AG08395 (cell line): ENCODE measurements around the gene CSTA.

Experiments
- DNase-seq: peaks from one replicate; pipeline ENCODE4 v3.0.0; 2012; ENCODE audit warnings: mixed read lengths, low spot score

The CSTA gene, protein sequence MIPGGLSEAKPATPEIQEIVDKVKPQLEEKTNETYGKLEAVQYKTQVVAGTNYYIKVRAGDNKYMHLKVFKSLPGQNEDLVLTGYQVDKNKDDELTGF

DNA sequence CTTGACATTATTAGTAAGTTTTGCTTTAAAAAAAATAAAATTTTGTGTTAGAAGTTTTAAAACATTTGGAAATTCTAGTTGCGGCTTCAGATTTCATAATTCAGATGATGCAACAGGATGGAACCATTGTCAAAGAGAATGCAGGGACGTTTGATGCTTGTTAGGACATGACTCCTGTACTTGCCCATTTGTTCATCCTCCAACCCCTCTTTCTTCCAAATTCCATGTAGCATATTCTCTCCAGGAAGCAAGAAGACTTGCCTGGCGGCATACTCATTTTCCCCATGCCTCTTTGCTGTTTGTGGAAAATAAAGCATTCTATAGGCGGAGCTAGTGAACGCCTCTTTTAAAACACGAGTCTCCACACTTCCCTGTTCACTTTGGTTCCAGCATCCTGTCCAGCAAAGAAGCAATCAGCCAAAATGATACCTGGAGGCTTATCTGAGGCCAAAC, at the start of gene CSTA:
Gene CSTA (plus strand): TSS at position 378 of the 453 bp plus-strand sequence. CDS start 45 bp downstream, at position 423.
- DNase-seq, result no peak

DNA sequence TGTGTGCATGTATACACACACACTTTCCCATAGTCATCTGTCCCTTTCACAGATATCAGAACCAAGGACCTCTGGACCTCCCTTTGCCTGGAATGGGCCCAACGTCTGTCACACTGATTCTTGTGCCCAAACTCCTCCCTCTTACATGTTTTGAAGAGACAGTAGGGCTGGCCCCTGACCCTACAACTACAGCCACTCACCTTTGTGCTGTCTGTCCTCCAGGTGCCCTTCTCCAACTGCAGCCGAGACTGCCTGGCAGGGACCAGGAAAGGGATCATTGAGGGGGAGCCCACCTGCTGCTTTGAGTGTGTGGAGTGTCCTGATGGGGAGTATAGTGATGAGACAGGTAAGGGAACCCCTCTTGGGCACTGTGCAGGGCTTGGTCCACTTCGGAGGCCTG, 43.2 kb upstream of the CSTA start:
- DNase-seq, result no peak

DNA sequence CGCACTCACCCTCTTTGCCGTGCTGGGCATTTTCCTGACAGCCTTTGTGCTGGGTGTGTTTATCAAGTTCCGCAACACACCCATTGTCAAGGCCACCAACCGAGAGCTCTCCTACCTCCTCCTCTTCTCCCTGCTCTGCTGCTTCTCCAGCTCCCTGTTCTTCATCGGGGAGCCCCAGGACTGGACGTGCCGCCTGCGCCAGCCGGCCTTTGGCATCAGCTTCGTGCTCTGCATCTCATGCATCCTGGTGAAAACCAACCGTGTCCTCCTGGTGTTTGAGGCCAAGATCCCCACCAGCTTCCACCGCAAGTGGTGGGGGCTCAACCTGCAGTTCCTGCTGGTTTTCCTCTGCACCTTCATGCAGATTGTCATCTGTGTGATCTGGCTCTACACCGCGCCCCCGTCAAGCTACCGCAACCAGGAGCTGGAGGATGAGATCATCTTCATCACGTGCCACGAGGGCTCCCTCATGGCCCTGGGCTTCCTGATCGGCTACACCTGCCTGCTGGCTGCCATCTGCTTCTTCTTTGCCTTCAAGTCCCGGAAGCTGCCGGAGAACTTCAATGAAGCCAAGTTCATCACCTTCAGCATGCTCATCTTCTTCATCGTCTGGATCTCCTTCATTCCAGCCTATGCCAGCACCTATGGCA, 41.1 kb upstream of the CSTA start:
- no peak for DNase-seq

DNA sequence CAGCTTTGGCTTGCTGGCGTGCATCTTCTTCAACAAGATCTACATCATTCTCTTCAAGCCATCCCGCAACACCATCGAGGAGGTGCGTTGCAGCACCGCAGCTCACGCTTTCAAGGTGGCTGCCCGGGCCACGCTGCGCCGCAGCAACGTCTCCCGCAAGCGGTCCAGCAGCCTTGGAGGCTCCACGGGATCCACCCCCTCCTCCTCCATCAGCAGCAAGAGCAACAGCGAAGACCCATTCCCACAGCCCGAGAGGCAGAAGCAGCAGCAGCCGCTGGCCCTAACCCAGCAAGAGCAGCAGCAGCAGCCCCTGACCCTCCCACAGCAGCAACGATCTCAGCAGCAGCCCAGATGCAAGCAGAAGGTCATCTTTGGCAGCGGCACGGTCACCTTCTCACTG, 40.6 kb upstream of the CSTA start:
- DNase-seq, result no peak

DNA sequence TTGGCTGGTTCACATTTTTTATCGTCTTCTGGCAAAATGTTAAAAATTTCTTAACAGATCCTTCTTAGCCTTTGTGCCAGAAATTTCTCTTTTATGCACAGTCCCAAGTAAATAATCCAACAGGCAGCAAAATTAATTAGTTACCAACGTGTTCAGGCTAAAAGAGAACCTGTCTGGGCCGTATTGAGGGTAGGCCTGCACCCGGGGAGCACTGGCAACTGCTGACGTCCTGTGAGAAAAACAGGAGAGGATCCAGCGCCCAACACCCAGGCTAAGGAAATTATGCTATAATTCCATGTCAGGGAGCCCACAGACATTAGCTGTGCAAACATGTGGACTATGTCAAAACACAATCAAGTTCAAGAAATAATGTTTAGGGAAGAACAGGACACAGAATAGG, 30.7 kb upstream of the CSTA start:
- no peak for DNase-seq

DNA sequence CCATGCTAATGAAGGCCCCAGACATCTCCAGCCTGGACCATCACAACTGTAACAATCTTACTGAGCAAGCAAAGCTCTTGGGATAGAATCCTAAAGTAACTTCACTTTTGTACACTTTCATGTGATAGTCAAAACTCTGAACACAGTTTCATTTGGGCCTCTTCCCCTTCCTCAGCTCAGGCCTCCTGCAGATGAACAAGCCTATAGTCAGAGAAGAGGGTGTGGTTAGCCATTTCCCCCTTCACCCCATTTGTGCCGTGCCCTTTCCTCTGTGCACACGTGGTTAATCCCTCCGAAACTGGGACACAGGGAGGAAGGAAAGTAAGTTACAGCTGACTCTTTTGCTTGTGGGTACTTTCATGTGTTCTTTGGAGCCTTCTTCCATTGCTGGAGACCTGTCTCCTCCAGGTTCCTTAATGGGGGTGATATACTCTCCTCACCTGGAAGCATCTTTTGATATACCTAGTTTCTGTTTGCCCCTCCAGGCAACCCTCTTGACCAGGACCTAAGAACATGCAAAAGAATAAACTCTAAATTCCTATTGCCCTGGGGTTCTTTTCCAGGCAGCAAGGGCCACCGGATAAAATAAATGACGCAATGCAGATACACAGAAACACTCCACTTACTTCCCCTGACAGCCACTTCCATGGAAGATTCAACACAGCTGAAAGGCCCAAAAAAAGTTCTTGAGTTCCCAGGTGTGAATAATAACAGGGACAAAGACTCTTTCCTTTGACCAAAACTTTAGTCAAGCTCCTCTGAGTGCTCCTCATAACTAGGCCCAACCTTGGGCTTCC, 29.6 kb upstream of the CSTA start:
- DNase-seq, result no peak

DNA sequence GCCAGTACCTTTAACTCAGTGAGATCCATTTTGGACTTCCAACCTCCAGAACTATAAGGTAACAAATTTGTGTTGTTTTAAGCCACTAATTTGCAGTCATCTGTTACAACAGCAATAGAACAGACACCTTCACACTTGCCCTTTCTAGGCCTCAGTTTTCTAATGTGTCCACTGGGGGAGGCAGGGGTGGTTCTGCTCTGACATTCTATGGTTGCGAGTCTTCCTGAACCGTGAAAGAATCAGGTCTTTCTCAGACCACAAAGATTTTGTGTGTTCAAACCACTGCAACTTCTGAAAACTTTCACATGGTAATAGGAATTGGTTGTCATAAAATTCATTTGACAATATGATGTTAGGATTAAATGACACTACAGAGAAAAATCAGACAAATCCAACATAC, 26.8 kb upstream of the CSTA start:
- DNase-seq, result no peak

DNA sequence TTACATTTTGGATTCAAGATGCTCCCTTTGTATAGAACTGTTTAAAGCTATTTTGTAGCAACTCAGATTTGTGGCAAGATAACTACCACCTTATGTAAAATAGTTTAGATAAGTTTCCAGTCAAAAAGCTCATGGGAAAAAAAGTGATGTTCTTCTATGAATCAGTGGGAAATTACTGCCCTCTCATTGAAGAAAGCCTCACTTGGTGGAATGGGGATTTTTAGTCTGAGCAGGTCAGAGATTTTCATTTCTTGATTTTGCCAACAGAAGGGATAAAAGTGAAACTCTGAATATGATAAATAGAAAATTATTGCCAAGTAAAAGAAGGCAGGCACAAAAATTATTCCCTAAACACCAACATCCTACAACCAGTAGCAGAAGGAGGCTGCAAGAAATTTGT, 25.8 kb upstream of the CSTA start:
- no peak for DNase-seq

DNA sequence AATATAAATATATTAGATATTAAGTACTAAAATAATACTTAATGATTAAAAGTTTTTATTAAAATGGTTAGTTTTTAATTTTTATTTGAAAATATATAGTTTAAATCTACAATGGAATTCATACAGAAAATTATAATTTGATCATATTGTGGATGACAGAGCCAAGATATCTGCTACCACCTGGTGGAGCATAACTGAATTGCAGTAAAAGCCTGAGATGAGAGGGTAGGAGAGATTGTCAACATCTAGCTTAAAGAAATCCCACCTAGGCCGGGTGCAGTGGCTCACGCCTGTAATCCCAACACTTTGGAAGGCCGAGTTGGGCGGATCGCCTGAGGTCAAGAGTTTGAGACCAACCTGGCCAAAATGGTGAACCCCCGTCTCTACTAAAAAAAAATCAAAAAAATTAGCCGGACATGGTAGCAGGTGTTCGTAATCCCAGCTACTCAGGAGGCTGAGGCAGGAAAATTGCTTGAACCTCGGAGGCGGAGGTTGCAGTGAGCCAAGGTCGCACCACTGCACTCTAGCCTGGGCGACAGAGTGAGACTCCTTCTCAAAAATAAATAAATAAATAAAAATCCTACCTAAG, 25.1 kb upstream of the CSTA start:
- no peak for DNase-seq

DNA sequence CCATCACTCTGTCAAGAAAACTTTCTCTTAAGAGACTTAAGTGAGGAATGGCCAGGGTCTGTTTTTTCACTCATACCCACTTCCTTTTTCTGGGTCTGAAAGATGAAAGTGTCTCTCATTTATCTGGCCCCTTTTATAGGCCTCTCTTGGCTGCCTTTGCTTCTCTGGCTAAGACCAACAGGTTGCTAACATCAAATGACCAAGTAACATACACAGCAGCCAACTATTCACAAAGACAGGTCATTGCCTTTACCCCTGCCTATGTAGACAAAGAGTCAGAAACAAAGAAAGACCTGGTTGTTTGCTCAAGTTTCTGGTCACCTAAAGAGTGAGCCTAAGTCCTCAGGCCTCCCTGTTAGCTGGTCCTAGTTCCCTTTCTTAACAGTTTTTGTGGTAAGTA, 24.0 kb upstream of the CSTA start:
- DNase-seq, result no peak

DNA sequence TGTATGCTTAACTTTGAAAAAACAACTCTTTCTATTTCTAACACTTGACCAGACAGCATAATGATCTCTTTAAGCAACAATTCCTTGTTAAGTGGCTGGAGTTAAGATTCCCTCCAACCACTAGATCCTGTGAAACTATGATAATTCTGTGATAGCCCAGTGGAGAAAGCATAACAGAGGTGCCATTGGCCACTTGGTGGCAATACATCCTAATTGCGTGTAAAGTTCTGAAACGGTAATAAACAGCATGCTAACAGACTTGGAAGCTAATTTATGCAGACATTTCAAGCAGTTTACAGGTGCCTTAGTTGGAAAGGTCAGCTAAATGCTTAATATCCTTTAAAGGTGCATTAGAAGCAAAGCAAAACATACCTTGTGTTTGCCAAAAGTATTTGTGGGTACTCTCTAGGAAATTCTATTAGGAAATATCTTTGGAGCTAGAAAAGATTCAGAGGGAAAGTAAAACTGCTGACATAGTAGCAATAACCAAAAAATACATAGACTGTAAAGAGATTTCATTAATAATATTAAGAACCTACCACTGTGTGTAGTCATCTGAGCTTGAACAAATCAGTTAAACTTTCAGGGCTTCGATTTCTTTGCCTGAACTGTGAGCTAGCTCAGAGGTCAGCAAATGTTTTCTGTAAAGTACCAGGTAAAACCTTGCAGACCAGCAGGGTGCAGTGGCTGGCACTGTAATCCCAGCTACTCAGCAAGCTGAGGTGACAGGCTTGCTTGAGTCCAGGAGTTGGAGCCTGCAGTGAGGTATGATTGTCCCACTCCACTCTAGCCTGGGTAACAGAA, 19.0 kb upstream of the CSTA start:
- no peak for DNase-seq

DNA sequence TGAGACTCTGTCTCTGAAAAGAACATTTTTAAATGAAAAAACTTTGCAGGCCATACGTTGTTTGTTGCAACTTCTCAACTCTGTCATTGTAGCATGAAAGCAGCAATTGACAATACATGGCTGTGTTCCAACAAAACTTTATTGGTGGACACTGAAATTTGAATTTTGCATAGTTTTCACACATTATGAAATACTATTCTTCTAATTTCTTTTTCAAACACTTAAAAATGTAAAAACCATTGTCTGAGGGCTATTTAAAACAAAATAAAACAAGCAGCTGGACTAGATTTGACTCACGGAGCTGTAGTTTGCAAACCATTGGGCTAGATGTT, 18.5 kb upstream of the CSTA start:
- no peak for DNase-seq

DNA sequence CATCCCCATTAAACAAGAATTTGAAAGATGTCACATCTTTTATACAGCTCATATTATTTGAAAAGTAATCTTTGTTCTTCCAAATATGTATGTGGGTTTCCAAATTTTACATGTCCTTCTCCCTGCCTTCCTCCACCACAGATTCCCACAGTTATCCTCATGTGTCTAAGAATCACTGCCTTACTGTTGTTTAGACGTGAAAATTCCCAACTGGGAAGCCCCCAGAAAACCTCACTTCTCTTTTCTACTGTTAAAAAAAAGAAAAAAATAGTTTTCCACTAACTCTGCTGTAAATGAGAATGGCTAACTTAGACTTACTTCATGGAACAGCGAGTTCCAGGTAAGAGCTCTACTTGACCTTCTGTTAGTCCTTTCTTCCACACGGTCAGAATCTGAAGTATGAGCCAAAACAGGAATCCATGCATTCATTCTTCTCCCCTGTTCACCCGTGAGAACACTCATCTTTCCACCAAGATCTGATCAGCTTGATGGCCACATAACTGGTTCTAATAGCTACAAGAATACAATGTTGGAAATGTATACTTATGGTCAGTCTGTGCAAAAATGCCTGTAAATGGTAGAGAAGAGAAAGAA, 17.9 kb upstream of the CSTA start:
- DNase-seq, result no peak

DNA sequence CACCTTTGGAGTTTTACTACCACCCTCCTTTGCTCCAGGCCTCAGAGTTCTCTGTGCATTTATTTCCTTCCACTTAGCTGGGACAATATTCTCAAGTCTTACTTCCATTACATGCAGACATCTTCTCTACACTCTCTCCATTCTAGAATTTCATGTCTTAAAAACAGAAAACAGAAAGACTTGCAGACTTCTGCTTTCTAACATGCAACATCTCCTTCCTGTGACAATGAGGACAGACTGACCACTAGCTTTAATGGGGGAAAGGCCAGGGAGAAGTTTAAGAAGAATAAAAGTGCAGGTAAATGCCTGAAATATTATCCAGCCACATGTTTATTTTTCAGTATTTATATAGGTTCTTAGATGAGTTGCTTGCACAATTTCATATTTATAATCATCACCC, 17.1 kb upstream of the CSTA start:
- DNase-seq, result no peak

DNA sequence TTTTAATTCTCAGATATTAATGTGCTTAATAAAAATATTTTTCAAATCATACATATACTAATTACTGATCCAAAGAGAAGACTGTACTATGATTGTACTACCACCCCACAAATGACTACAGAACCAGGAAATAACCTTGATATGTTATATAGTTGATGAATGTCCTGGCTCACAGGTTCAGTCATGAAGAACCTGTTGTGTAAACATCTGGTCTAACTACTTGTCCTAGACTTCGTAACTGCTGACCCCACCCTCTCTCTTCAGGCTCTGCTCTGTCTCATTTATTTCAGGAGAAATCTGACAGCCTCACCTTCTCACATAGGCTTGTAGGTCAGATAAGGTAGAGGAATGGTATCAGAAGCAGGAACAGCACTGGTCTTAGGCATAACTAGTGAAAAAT, 14.7 kb upstream of the CSTA start:
- DNase-seq, result no peak

DNA sequence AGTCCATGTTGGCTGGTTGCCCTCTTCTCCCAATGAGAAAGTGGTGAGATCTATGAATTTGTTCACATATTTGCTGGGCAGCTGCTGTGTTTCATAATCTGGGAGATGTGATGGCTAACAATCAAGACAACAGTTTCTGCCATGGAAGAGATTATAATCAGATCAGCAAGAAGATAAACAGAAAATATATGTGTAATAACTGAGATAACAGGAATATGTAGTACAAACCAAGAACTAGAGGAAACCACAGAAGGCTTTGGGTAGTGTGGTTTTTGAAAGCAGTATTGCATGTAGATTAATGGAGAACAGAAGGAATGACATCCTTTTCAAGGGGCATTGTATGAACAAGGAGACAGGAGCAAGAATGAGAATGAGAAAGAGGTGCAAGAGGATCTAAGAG, 12.2 kb upstream of the CSTA start:
- no peak for DNase-seq

DNA sequence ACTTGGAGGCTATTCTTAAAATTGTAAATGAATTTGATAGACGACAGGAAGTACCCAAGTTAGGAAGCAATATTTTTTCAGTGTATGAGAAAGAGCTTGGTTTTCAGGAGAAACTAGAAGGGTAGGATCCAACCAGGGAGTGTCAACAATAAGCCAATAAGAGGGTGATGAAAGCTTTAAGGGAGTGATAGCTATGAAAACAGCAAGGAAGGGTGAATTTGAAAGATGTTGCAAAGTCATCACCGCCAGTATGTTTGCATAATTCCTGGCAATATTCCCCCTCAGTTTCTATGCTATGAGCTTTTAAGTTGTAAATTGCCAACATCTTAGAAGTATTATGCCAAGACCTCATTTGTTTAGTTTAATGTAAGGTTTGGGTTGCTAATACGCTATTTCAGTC, 11.8 kb upstream of the CSTA start:
- DNase-seq, result no peak

DNA sequence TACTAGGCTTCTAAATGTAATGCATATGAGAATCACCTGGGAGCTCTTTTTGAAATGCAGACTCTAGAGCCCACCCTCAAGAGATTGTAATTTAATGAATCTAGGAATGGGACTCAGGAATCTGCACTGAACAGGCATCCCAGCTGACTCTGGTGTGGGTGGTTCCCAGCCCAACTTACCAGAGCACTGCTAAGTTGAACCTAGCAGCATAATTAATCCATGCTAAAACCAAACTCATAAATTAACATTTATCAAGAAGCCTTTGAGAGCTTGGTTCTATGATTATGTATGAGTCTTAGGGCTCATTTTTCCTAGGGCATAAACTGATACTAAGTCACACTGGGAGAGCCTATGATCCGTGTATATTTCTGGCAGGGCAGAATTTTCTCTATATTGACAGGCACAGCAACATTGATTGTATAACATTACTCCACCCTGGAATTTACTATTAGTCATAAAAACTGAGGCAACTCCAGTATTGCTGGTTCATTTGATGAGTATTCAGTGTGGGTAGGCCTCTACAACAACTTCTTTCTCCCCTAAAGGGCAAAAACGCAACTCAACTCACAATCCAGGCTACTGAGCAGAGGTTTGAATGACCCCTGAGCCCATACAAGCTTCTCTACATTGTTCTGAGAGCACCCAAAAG, 10.7 kb upstream of the CSTA start:
- no peak for DNase-seq

DNA sequence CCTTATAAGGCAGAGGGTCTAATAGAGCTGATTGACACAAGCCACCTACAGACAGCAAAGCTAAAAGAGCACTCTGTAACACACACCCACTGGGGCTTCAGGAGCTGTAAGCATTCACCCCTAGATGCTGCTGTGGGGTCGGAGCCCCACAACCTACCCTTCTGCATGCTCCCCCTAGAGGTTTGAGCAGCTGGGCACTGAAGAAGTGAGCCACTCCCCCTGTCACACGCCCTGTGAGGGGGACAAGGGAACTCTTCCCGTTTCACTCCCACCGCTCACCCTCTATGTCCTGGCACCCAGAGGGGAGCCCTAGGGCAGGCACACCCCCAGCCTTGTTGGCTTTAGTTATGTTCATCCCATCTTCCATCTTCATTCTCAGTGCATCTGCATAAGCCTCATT, 9.4 kb upstream of the CSTA start:
- no peak for DNase-seq

DNA sequence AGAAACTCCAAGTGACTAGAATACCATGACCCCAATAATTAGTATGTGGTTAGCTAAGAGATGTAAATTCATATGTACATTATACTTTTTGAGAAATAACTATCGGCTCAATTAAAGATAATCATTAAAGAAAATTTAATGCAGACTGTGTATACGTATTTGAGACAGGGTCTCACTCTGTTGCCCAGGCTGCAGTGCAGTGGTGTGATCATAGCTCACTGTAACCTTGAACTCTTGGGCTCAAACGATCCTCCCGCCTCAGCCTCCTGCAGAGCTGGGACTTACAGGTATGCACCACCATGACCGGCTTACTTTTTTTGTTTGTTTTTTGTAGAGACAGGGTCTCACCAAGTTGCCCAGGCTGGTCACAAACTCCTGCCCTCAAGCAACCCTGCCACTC, 8.7 kb upstream of the CSTA start:
- DNase-seq, result no peak

DNA sequence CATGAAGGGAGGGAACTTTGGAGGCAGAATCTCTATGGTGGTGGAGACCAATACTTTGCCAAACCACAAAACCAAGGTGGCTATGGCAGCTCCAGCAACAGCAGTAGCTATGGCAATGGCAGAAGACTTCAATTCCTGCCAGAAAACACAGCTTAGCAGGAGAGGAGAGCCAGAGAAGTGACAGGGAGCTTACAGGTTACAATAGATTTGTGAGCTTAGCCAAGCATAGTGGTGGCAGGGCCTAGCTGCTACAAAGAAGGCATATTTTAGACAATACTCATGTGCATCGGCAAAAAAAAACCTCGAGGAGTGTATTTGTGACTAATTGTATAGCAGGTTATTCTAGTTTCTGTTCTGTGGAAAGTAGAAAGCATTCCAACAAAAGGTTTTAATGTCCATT, 6.4 kb upstream of the CSTA start:
- DNase-seq, result no peak
